Measurements from ENCODE around the gene TRIM16.
"Not testable (repeated sequence)": the region's sequence is repeated elsewhere in the genome, so short reads cannot be mapped to it uniquely, and the experiment has no call there.

The TRIM16 gene

DNA sequence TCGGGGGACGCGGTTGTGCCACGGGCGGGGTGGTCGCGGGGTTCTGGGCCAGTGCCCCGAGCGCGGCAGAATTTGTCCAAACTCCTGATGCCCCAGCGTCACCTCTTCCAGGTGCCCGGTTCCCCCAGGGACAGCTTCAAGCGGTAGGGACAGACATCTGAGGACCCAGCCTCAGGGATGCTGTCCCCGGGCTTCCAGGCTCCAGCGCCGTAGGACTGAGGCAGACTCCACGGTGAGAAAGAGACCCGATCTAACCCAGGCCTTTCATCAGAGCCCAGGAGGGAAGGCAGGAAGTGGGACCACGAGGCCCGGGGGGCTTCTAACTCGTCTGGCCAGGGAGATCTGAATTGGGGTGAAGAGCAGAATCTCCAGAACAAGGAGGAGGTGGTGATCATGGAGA lies 15.8 kb upstream of the TRIM16 start:
- Histone ChIP-seq H3K9me3 (replicated peaks in 1 of 2; ENCODE audit: control insufficient read depth in 2 of 2, insufficient read depth in 1 of 2, low read depth in 1 of 2, low read length in 2 of 2) (peaks cover 2 to 26% of the 10 kb centered on the region in 2 donors), H3K4me2 (ENCODE audit: insufficient read depth, low read length, poor library complexity, severe bottlenecking) (peak overlapping the region; percentile 33), H2AFZ (ENCODE audit: low read length) (peak overlapping the region; percentile 83), H3K4me3 (ENCODE audit: low read length in 2 of 2) (peak overlapping the region; percentile 56 to 85), H3K36me3 (replicated peaks in 1 of 2; ENCODE audit: control insufficient read depth in 2 of 2, insufficient read depth in 2 of 2, low read length in 2 of 2) (peaks cover 7 to 31% of the 10 kb centered on the region in 2 donors), H3K23ac (ENCODE audit: low read depth, low read length, poor library complexity) (peak overlapping the region; percentile 34), H3K18ac (ENCODE audit: low read length) (peak overlapping the region; percentile 64)
- not testable (repeated sequence) for H4K8ac ChIP-seq (ENCODE audit: low read depth, low read length); H2BK120ac ChIP-seq (ENCODE audit: low read depth, low read length); H3K4me1 ChIP-seq (ENCODE audit: control insufficient read depth in 2 of 2, insufficient read depth in 1 of 2, low read depth in 1 of 2, low read length in 2 of 2); H3K14ac ChIP-seq (ENCODE audit: low read length); H4K91ac ChIP-seq (ENCODE audit: low read depth, low read length, poor library complexity); DNase-seq (ENCODE audit: low spot score); H2BK5ac ChIP-seq (ENCODE audit: low read length); H2AK5ac ChIP-seq (ENCODE audit: low read depth, low read length); H2BK12ac ChIP-seq (ENCODE audit: low read length); H3K4ac ChIP-seq (ENCODE audit: low read length); H3K27me3 ChIP-seq (ENCODE audit: control insufficient read depth in 3 of 3, insufficient read depth in 3 of 3, low read depth in 1 of 3, low read length in 3 of 3); H3K27ac ChIP-seq (replicated peaks; ENCODE audit: low read length); H2BK15ac ChIP-seq (ENCODE audit: low read length); H3K79me1 ChIP-seq (ENCODE audit: low read depth, low read length); H3K9ac ChIP-seq (ENCODE audit: low read depth, low read length, poor library complexity)
- no CpG with 5 or more reads among the region's 21 CpGs for WGBS, 2 donors (ENCODE audit: extremely low coverage in 2 of 2, insufficient read length in 2 of 2, insufficient replicate concordance in 1 of 2)

DNA sequence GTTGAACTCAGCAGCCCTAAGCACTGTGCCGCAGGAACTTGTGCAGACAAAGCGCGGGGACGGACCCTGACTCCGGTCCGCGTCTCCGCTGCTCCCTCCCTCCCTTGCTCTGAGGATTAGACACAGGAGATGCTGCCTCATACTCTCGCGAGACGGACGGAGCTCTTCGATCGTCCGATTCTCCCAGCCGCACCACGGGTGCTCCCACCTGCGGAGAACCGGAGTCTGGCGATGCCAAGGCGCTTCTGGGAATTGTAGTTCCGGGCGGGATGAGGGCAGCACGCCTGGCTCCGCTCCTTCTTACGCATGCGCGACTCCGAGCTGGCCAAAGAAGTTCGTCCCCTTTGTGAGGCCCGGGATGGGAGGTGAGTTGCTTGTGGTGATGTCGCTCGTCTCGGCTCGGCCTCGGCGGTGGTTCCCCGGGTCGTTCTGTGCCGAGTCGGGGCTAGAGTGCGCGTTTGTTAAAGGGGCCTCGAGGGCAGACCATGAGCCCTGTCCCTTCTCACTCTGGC lies 15.4 kb upstream of the TRIM16 start, which contains the start of gene ZNF286A:
ZNF286A (plus strand) TSS at position 340 of the 512 bp plus-strand sequence. CDS start 578 bp downstream, outside the sequence.
- DNase-seq (ENCODE audit: low spot score): peak; percentile 97
- whole genome bisulfite sequencing, 2 donors (ENCODE audit: extremely low coverage in 2 of 2, insufficient read length in 2 of 2, insufficient replicate concordance in 1 of 2): no CpG with 5 or more reads among the region's 44 CpGs
- H3K18ac ChIP-seq (ENCODE audit: low read length): peak within 1 kb of the TSS; percentile 64

DNA sequence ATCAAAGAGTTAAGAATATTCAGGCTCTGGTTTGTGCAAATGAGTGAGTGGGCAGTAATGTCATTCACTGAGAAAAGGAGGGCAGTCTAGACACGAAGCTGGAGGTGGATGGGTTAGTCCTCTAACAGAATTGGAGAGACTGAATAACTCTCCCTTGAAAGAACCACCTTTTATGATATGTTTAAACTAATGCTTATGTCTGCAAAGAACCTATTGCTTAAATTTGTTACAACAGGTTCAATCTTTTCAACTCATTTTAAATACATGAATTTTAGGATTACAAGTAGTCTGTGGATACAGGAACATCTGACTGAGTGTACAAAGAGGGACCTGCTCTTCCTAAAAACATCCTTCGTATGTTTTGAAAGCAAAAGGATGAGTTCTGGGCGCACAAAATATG lies 14.9 kb upstream of the TRIM16 start:
- DNase-seq (ENCODE audit: low spot score); H4K8ac ChIP-seq (ENCODE audit: low read depth, low read length); H3K27me3 ChIP-seq (ENCODE audit: control insufficient read depth in 3 of 3, insufficient read depth in 3 of 3, low read depth in 1 of 3, low read length in 3 of 3); H3K79me1 ChIP-seq (ENCODE audit: low read depth, low read length); H3K4me2 ChIP-seq (ENCODE audit: insufficient read depth, low read length, poor library complexity, severe bottlenecking); H3K14ac ChIP-seq (ENCODE audit: low read length); H2BK120ac ChIP-seq (ENCODE audit: low read depth, low read length); H3K9ac ChIP-seq (ENCODE audit: low read depth, low read length, poor library complexity); H3K4me1 ChIP-seq (ENCODE audit: control insufficient read depth in 2 of 2, insufficient read depth in 1 of 2, low read depth in 1 of 2, low read length in 2 of 2); H2BK12ac ChIP-seq (ENCODE audit: low read length); H3K27ac ChIP-seq (replicated peaks; ENCODE audit: low read length); H4K91ac ChIP-seq (ENCODE audit: low read depth, low read length, poor library complexity); H2BK5ac ChIP-seq (ENCODE audit: low read length); H3K4ac ChIP-seq (ENCODE audit: low read length); H3K23ac ChIP-seq (ENCODE audit: low read depth, low read length, poor library complexity); H3K18ac ChIP-seq (ENCODE audit: low read length); H2BK15ac ChIP-seq (ENCODE audit: low read length); H2AK5ac ChIP-seq (ENCODE audit: low read depth, low read length): not testable (repeated sequence)
- no CpG with 5 or more reads among the region's 3 CpGs for WGBS, 2 donors (ENCODE audit: extremely low coverage in 2 of 2, insufficient read length in 2 of 2, insufficient replicate concordance in 1 of 2)
- H3K4me3 ChIP-seq (ENCODE audit: low read length in 2 of 2): peak overlapping the region in 1 of 2 donors; percentile 56
- H3K36me3 ChIP-seq (replicated peaks in 1 of 2; ENCODE audit: control insufficient read depth in 2 of 2, insufficient read depth in 2 of 2, low read length in 2 of 2): peaks cover 7 to 25% of the 10 kb centered on the region in 2 donors
- H2AFZ ChIP-seq (ENCODE audit: low read length): peak overlapping the region; percentile 82
- peaks cover 0 to 20% of the 10 kb centered on the region in 2 donors for H3K9me3 ChIP-seq (replicated peaks in 1 of 2; ENCODE audit: control insufficient read depth in 2 of 2, insufficient read depth in 1 of 2, low read depth in 1 of 2, low read length in 2 of 2)

More for the DNA sequence above, 15.4 kb upstream of the TRIM16 start, which contains the start of gene ZNF286A:
- H3K27me3 ChIP-seq (ENCODE audit: control insufficient read depth in 3 of 3, insufficient read depth in 3 of 3, low read depth in 1 of 3, low read length in 3 of 3); H2BK5ac ChIP-seq (ENCODE audit: low read length); H3K27ac ChIP-seq (replicated peaks; ENCODE audit: low read length); H2BK12ac ChIP-seq (ENCODE audit: low read length); H3K4ac ChIP-seq (ENCODE audit: low read length); H2BK15ac ChIP-seq (ENCODE audit: low read length); H4K8ac ChIP-seq (ENCODE audit: low read depth, low read length); H2AK5ac ChIP-seq (ENCODE audit: low read depth, low read length); H3K79me1 ChIP-seq (ENCODE audit: low read depth, low read length); H4K91ac ChIP-seq (ENCODE audit: low read depth, low read length, poor library complexity); H3K9ac ChIP-seq (ENCODE audit: low read depth, low read length, poor library complexity); H3K4me1 ChIP-seq (ENCODE audit: control insufficient read depth in 2 of 2, insufficient read depth in 1 of 2, low read depth in 1 of 2, low read length in 2 of 2); H2BK120ac ChIP-seq (ENCODE audit: low read depth, low read length); H3K14ac ChIP-seq (ENCODE audit: low read length): not testable (repeated sequence)
- Histone ChIP-seq H3K9me3 (replicated peaks in 1 of 2; ENCODE audit: control insufficient read depth in 2 of 2, insufficient read depth in 1 of 2, low read depth in 1 of 2, low read length in 2 of 2) (peaks cover 0 to 22% of the 10 kb centered on the region in 2 donors), H2AFZ (ENCODE audit: low read length) (peak within 1 kb of the TSS; percentile 83), H3K23ac (ENCODE audit: low read depth, low read length, poor library complexity) (peak within 1 kb of the TSS; percentile 34), H3K4me2 (ENCODE audit: insufficient read depth, low read length, poor library complexity, severe bottlenecking) (peak within 1 kb of the TSS; percentile 33), H3K36me3 (replicated peaks in 1 of 2; ENCODE audit: control insufficient read depth in 2 of 2, insufficient read depth in 2 of 2, low read length in 2 of 2) (peaks cover 7 to 28% of the 10 kb centered on the region in 2 donors), H3K4me3 (ENCODE audit: low read length in 2 of 2) (peak within 1 kb of the TSS; percentile 56 to 85)

DNA sequence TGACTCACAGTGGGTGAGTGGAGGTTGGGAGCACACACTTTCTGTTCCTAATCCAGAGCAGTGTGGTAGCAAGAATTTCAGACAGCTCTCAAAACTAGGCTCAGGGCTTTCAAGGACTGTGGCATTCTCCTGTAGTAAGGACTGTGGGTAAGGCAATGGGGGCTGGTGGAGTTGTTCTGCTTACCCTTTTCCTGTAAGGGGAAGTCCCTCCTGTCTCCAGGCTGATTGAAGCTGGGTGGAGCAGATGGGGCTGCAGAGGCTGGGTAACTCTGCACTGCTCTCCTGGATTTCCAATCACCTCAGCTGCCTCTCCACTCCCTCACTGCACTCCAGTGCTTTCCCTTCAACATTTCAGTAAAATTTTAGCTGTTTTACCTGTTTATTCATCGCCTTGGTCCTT lies 3.4 kb upstream of the TRIM16 start:
- H4K8ac ChIP-seq (ENCODE audit: low read depth, low read length); H3K18ac ChIP-seq (ENCODE audit: low read length); H2AK5ac ChIP-seq (ENCODE audit: low read depth, low read length); H3K79me1 ChIP-seq (ENCODE audit: low read depth, low read length); H3K9me3 ChIP-seq (replicated peaks in 1 of 2; ENCODE audit: control insufficient read depth in 2 of 2, insufficient read depth in 1 of 2, low read depth in 1 of 2, low read length in 2 of 2); H3K14ac ChIP-seq (ENCODE audit: low read length); DNase-seq (ENCODE audit: low spot score); H2BK120ac ChIP-seq (ENCODE audit: low read depth, low read length); H3K23ac ChIP-seq (ENCODE audit: low read depth, low read length, poor library complexity); H3K4me3 ChIP-seq (ENCODE audit: low read length in 2 of 2); H3K27ac ChIP-seq (replicated peaks; ENCODE audit: low read length); H3K4ac ChIP-seq (ENCODE audit: low read length); H4K91ac ChIP-seq (ENCODE audit: low read depth, low read length, poor library complexity); H2BK15ac ChIP-seq (ENCODE audit: low read length); H2BK12ac ChIP-seq (ENCODE audit: low read length); H2AFZ ChIP-seq (ENCODE audit: low read length); H3K27me3 ChIP-seq (ENCODE audit: control insufficient read depth in 3 of 3, insufficient read depth in 3 of 3, low read depth in 1 of 3, low read length in 3 of 3); H3K9ac ChIP-seq (ENCODE audit: low read depth, low read length, poor library complexity); H3K36me3 ChIP-seq (replicated peaks in 1 of 2; ENCODE audit: control insufficient read depth in 2 of 2, insufficient read depth in 2 of 2, low read length in 2 of 2); H3K4me1 ChIP-seq (ENCODE audit: control insufficient read depth in 2 of 2, insufficient read depth in 1 of 2, low read depth in 1 of 2, low read length in 2 of 2); H2BK5ac ChIP-seq (ENCODE audit: low read length); H3K4me2 ChIP-seq (ENCODE audit: insufficient read depth, low read length, poor library complexity, severe bottlenecking): not testable (repeated sequence)
- WGBS, 2 donors (ENCODE audit: extremely low coverage in 2 of 2, insufficient read length in 2 of 2, insufficient replicate concordance in 1 of 2): no CpG with 5 or more reads among the region's 1 CpG
